ENCODE data around the gene TMEM43.
"Not testable (repeated sequence)": the region's sequence is repeated elsewhere in the genome, so short reads cannot be mapped to it uniquely, and the experiment has no call there.

Gene TMEM43

GRCh38 chr3:14124615-14125192, at the start of gene TMEM43, which contains the start of gene CHCHD4:
TSS of gene TMEM43 (plus strand) at chr3:14125052. CDS start at chr3:14125194, 142 bp downstream.
TSS of gene CHCHD4 (minus strand) at chr3:14124870. CDS start at chr3:14124676, 194 bp downstream.
- DNase-seq (ENCODE audit: low read depth) = peak; percentile 98

- DNase-seq (ENCODE audit: low read depth) = not testable (repeated sequence)
These were observed 49.6 kb upstream of the TMEM43 start for GRCh38 chr3:14075233-14075632.

- no peak for DNase-seq (ENCODE audit: low read depth)
These were observed 47.5 kb upstream of the TMEM43 start for GRCh38 chr3:14077310-14077709.

GRCh38 chr3:14082108-14082657, 42.7 kb upstream of the TMEM43 start:
- DNase-seq (ENCODE audit: low read depth) = no peak

GRCh38 chr3:14087461-14087860, 37.4 kb upstream of the TMEM43 start:
- not testable (repeated sequence) for DNase-seq (ENCODE audit: low read depth)

GRCh38 chr3:14091959-14092358, 32.9 kb upstream of the TMEM43 start:
- not testable (repeated sequence) for DNase-seq (ENCODE audit: low read depth)

- DNase-seq (ENCODE audit: low read depth) = no peak
These were observed 32.4 kb upstream of the TMEM43 start for GRCh38 chr3:14092464-14092863.

- no peak for DNase-seq (ENCODE audit: low read depth)
These were observed 31.0 kb upstream of the TMEM43 start for GRCh38 chr3:14093831-14094230.

GRCh38 chr3:14096742-14097141, 28.1 kb upstream of the TMEM43 start:
- no peak for DNase-seq (ENCODE audit: low read depth)

GRCh38 chr3:14097616-14098391, 27.0 kb upstream of the TMEM43 start:
- DNase-seq (ENCODE audit: low read depth) = no peak

- DNase-seq (ENCODE audit: low read depth) = not testable (repeated sequence)
These were observed 15.0 kb upstream of the TMEM43 start for GRCh38 chr3:14109821-14110220.

- DNase-seq (ENCODE audit: low read depth) = no peak
These were observed 14.2 kb upstream of the TMEM43 start for GRCh38 chr3:14110699-14111098.

- no peak for DNase-seq (ENCODE audit: low read depth)
These were observed 10.8 kb upstream of the TMEM43 start for GRCh38 chr3:14113965-14114635.

GRCh38 chr3:14117468-14118399, 7.1 kb upstream of the TMEM43 start:
- DNase-seq (ENCODE audit: low read depth) = no peak

GRCh38 chr3:14118400-14119381, 6.2 kb upstream of the TMEM43 start:
- no peak for DNase-seq (ENCODE audit: low read depth)

GRCh38 chr3:14119651-14120050, 5.2 kb upstream of the TMEM43 start:
- no peak for DNase-seq (ENCODE audit: low read depth)

GRCh38 chr3:14120111-14120920, 4.5 kb upstream of the TMEM43 start:
- no peak for DNase-seq (ENCODE audit: low read depth)

- DNase-seq (ENCODE audit: low read depth) = not testable (repeated sequence)
These were observed 3.9 kb upstream of the TMEM43 start for GRCh38 chr3:14120921-14121448.

GRCh38 chr3:14121859-14122258, 3.0 kb upstream of the TMEM43 start:
- no peak for DNase-seq (ENCODE audit: low read depth)

Data from stimulated activated CD4-positive, alpha-beta T cell treated with anti-CD3 and anti-CD28 coated beads, Interleukin-2, amount 100 ng/mL, for 4 hours (primary cell).